ENCODE measurements around the gene BCAS3. TPM values are rescaled to one million over a fixed set of nuclear protein-coding genes. Genes with fewer than 3 reads are reported as not detected.

BCAS3 gene
- total RNA-seq, 2 donors from 2014 or later = 12.0 to 15.6 TPM

DNA sequence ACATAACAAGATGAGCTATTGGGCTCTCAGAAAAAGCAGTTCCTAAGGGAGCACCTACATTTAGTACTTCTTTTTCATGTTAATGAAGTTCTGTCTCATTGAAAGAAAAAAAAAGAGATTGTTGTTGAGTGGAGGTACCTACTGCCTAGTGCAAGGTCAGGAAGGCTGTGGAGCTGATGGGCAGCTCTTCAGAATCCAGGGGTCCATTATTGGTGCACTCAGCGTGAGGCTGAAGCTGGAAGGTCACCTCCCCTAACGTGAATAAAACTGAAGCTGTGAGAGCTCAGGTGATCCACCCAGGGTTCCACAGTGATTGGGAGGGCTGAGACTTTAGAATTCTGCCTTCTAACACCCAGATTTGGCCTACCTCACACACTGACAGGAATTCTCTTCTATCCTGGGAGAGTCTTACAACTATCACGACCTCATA, 568.1 kb downstream of the BCAS3 start:
- Histone ChIP-seq H3K27me3 (no peaks in the 10 kb centered on the region), H3K27ac (no peak overlapping the region), H3K9me3 (no peaks in the 10 kb centered on the region), H3K36me3 (no peaks in the 10 kb centered on the region), H3K4me1 (peaks cover 0 to 19% of the 10 kb centered on the region in 2 donors), H3K4me3 (no peak overlapping the region)
- no peak for DNase-seq (ENCODE audit: low spot score)
- TF ChIP-seq, protein P1, sequence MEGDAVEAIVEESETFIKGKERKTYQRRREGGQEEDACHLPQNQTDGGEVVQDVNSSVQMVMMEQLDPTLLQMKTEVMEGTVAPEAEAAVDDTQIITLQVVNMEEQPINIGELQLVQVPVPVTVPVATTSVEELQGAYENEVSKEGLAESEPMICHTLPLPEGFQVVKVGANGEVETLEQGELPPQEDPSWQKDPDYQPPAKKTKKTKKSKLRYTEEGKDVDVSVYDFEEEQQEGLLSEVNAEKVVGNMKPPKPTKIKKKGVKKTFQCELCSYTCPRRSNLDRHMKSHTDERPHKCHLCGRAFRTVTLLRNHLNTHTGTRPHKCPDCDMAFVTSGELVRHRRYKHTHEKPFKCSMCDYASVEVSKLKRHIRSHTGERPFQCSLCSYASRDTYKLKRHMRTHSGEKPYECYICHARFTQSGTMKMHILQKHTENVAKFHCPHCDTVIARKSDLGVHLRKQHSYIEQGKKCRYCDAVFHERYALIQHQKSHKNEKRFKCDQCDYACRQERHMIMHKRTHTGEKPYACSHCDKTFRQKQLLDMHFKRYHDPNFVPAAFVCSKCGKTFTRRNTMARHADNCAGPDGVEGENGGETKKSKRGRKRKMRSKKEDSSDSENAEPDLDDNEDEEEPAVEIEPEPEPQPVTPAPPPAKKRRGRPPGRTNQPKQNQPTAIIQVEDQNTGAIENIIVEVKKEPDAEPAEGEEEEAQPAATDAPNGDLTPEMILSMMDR (IDR thresholded peaks at IDR 0.05) = no peak

GRCh38 chr17:61247439-61247838, 569.8 kb downstream of the BCAS3 start:
- DNase-seq (ENCODE audit: low spot score) = no peak
- no peaks in the 10 kb centered on the region for H3K9me3 ChIP-seq
- no peaks in the 10 kb centered on the region for H3K36me3 ChIP-seq
- peaks cover 0 to 35% of the 10 kb centered on the region in 2 donors for H3K4me1 ChIP-seq
- TF ChIP-seq, protein P1 (IDR thresholded peaks at IDR 0.05) = no peak
- no peak overlapping the region for H3K4me3 ChIP-seq
- peak overlapping the region; percentile 29 to 37 for H3K27ac ChIP-seq
- no peaks in the 10 kb centered on the region for H3K27me3 ChIP-seq

GRCh38 chr17:61248399-61248798, 570.7 kb downstream of the BCAS3 start:
- H3K9me3 ChIP-seq = no peaks in the 10 kb centered on the region
- H3K4me1 ChIP-seq = peaks cover 0 to 44% of the 10 kb centered on the region in 2 donors
- no peak for DNase-seq (ENCODE audit: low spot score)
- H3K27me3 ChIP-seq = no peaks in the 10 kb centered on the region
- peak overlapping the region; percentile 37 to 45 for H3K27ac ChIP-seq
- TF ChIP-seq, protein P1 (IDR thresholded peaks at IDR 0.05) = no peak
- H3K36me3 ChIP-seq = no peaks in the 10 kb centered on the region
- no peak overlapping the region for H3K4me3 ChIP-seq

DNA sequence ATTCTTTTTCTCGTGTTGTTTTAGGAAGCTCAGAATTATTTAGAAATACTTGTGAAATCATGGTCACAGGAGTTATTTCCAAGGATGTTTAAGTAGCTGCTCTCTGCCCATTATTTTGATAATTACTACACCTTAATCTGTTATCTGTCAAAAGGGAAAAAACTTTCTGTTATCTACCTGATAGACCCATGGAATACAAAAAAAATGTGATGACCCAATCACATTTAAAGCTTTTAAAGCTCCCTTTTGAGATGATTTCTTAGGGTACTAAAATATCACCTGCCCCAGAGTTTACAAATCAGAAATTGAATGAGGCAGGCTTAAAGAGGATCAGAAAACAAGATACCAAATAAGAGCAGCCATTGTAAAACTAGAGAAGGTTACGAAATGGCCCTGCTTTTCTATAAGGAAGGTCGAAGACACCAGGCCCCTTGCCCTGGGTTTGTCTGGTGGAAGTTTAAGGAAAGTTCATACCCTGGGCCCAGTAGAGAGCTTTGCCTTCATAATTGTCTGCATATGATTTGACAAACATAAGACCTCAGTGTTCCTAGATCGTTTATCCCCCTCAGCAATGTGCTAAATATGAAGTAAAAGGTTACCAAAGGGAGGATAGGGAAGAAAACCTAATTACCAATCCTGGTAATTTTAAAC, 572.1 kb downstream of the BCAS3 start:
- peaks cover 0 to 44% of the 10 kb centered on the region in 2 donors for H3K4me1 ChIP-seq
- H3K9me3 ChIP-seq = no peaks in the 10 kb centered on the region
- H3K27ac ChIP-seq = peak overlapping the region; percentile 45 to 67
- no peak overlapping the region for H3K4me3 ChIP-seq
- no peaks in the 10 kb centered on the region for H3K27me3 ChIP-seq
- DNase-seq (ENCODE audit: low spot score) = no peak
- H3K36me3 ChIP-seq = no peaks in the 10 kb centered on the region
- TF ChIP-seq, protein P1 (IDR thresholded peaks at IDR 0.05) = no peak

GRCh38 chr17:61250335-61250890, 572.8 kb downstream of the BCAS3 start:
- H3K4me3 ChIP-seq = no peak overlapping the region
- no peak for DNase-seq (ENCODE audit: low spot score)
- H3K4me1 ChIP-seq = peaks cover 0 to 44% of the 10 kb centered on the region in 2 donors
- H3K27ac ChIP-seq = peak overlapping the region; percentile 45 to 67
- no peaks in the 10 kb centered on the region for H3K36me3 ChIP-seq
- TF ChIP-seq, protein P1 (IDR thresholded peaks at IDR 0.05) = no peak
- no peaks in the 10 kb centered on the region for H3K9me3 ChIP-seq
- H3K27me3 ChIP-seq = no peaks in the 10 kb centered on the region
